ENCODE measurements around the gene PRKACB. TPM values are rescaled to one million over a fixed set of nuclear protein-coding genes. Genes with fewer than 3 reads are reported as not detected.
A peak's percentile ranks its signal among the peaks of the same experiment; 100 is the strongest.

PRKACB gene
- total RNA-seq (2014; rRNA removed; shearing (Covaris generic)) (14.1 and 16.6 TPM in 2 replicates), total RNA-seq (2022) (38.5 and 40.3 TPM in 2 replicates), Bru-seq, nascent RNA (percentile 79 among the genes with signal in this experiment), BruChase-seq, experiment 1, labeled RNA remaining after a 6-hour chase (percentile 53 among the genes with signal in this experiment), BruChase-seq, experiment 2, labeled RNA remaining after a 2-hour chase (percentile 72 among the genes with signal in this experiment)
- long read RNA-seq, full-length matches to known transcripts, result 24 of 53 reads
- long read RNA-seq, partial matches to known transcripts, result 1 of 53 reads
- long read RNA-seq, other reads (novel, unspliced or antisense), result 28 of 53 reads

GRCh38 chr1:84143796-84144565 is at the start of gene PRKACB:
Gene PRKACB, plus strand, starts transcription at chr1:84144271. Its CDS starts 91 bp downstream, at chr1:84144362.
- H3K4me1 ChIP-seq (ENCODE audit: insufficient read depth, low read length, poor library complexity, severe bottlenecking), result peaks cover 38% of the 10 kb centered on the region
- intact Hi-C loops (cut with micrococcal nuclease; ENCODE audit: unreplicated experiment), result loop anchor here (1.0 to 10.0 kb wide), 5 partner anchors 67 to 609 kb away; partner anchors contain the start of genes GNG5, SPATA1 and SSX2IP
- peak within 1 kb of the TSS; percentile 89 for H3K4me2 ChIP-seq (ENCODE audit: low read length)
- no peaks in the 10 kb centered on the region for H4K20me1 ChIP-seq (ENCODE audit: insufficient read depth, low read length)
- DNase-seq (ENCODE audit: low spot score), result peak; percentile 86
- BruUV-seq (replicated peaks), result no TSS peak
- no peaks in the 10 kb centered on the region for H3K9me2 ChIP-seq (ENCODE audit: insufficient read depth, low read length)
- H2AFZ ChIP-seq (ENCODE audit: low read length), result peak within 1 kb of the TSS; percentile 62
- ChIA-PET CTCF (ENCODE audit: unreplicated experiment) (interaction anchor here (0.7 to 1.7 kb wide), 7 partner anchors 158 to 476 kb away, joined by 3 to 4 read pairs (median 3); partner anchors contain the start of genes CTBS and SAMD13), POLR2A (interaction anchor here (0.6 to 6.3 kb wide), 37 partner anchors 9 to 1116 kb away, joined by 3 to 139 read pairs (median 3); partner anchors contain the start of genes C1orf52, CTBS, GNG5 and RPF1)
- H3K4me3 ChIP-seq (ENCODE audit: low read depth, low read length, poor library complexity, severe bottlenecking), result peak within 1 kb of the TSS; percentile 78
- no peak for TF ChIP-seq CTCF (conservative IDR thresholded peaks at IDR 0.05; ENCODE audit: low read length)
- no peak for TF ChIP-seq EZH2phosphoT487 (IDR thresholded peaks at IDR 0.05; ENCODE audit: borderline replicate concordance, low read depth, low read length)
- H3K27ac ChIP-seq (ENCODE audit: low read depth, low read length, poor library complexity, severe bottlenecking), result peak within 1 kb of the TSS; percentile 89
- no peaks in the 10 kb centered on the region for H3K36me3 ChIP-seq (ENCODE audit: insufficient read depth, low read length)
- no peaks in the 10 kb centered on the region for H3K9me3 ChIP-seq (ENCODE audit: low read length)
- H3K79me2 ChIP-seq (ENCODE audit: insufficient read depth, low read depth, low read length), result peaks cover 51% of the 10 kb centered on the region

- Histone ChIP-seq H3K9me2 (ENCODE audit: insufficient read depth, low read length) (no peaks in the 10 kb centered on the region), H3K36me3 (ENCODE audit: insufficient read depth, low read length) (no peaks in the 10 kb centered on the region), H3K4me1 (ENCODE audit: insufficient read depth, low read length, poor library complexity, severe bottlenecking) (no peaks in the 10 kb centered on the region), H2AFZ (ENCODE audit: low read length) (no peak overlapping the region), H3K79me2 (ENCODE audit: insufficient read depth, low read depth, low read length) (no peaks in the 10 kb centered on the region), H3K4me3 (ENCODE audit: low read depth, low read length, poor library complexity, severe bottlenecking) (no peak overlapping the region), H4K20me1 (ENCODE audit: insufficient read depth, low read length) (no peaks in the 10 kb centered on the region), H3K9me3 (ENCODE audit: low read length) (no peaks in the 10 kb centered on the region), H3K27ac (ENCODE audit: low read depth, low read length, poor library complexity, severe bottlenecking) (no peak overlapping the region), H3K4me2 (ENCODE audit: low read length) (no peak overlapping the region)
- no peak for DNase-seq (ENCODE audit: low spot score)
- CTCF ChIA-PET (ENCODE audit: unreplicated experiment), result no interaction called here
- POLR2A ChIA-PET, result interaction anchor here (0.7 kb wide), 2 partner anchors 15 to 336 kb away, joined by 3 to 4 read pairs; no protein-coding TSS in a partner anchor
- intact Hi-C loops (cut with micrococcal nuclease; ENCODE audit: unreplicated experiment), result no loop called here
- BruUV-seq (replicated peaks), result no TSS peak
- TF ChIP-seq CTCF (conservative IDR thresholded peaks at IDR 0.05; ENCODE audit: low read length) (no peak), EZH2phosphoT487 (IDR thresholded peaks at IDR 0.05; ENCODE audit: borderline replicate concordance, low read depth, low read length) (no peak)
Observed at GRCh38 chr1:84095308-84095707, 48.8 kb upstream of the PRKACB start.
